Stimulated activated naive CD8-positive, alpha-beta T cell treated with anti-CD3 and anti-CD28 coated beads, Interleukin-15, amount 100 ng/mL, for 72 hours (primary cell): ENCODE results near the gene ZNF365.
"Not testable (repeated sequence)": the region's sequence is repeated elsewhere in the genome, so short reads cannot be mapped to it uniquely, and the experiment has no call there.

Experiments
- ATAC-seq: fragments of 150-1000 bp; cut with Tn5 transposase; 2 replicates; pipeline ENCODE4 v1.10.0; 2021; ENCODE audit warnings: mild to moderate bottlenecking, moderate library complexity
- DNase-seq, 2 donors: peaks; one replicate each; pipeline ENCODE4 v3.0.0; 2021 to 2022
- H3K27ac Mint-ChIP-seq, 2 donors: one replicate each; pipeline ENCODE4 v1.8.0; 2022; ENCODE audit warnings: mild to moderate bottlenecking in 2 of 2, mixed read lengths in 2 of 2, moderate library complexity in 2 of 2
- H3K27me3 Mint-ChIP-seq: one replicate; pipeline ENCODE4 v1.8.0; 2022; ENCODE audit warnings: mixed read lengths
- H3K4me1 Mint-ChIP-seq: one replicate; pipeline ENCODE4 v1.8.0; 2022; ENCODE audit warnings: mild to moderate bottlenecking, mixed read lengths
- H3K4me3 Mint-ChIP-seq, 2 donors: one replicate each; pipeline ENCODE4 v1.8.0; 2022; ENCODE audit warnings: mild to moderate bottlenecking in 2 of 2, mixed read lengths in 2 of 2, moderate library complexity in 1 of 2
- H3K9me3 Mint-ChIP-seq, 2 donors: one replicate each; pipeline ENCODE4 v1.8.0; 2022; ENCODE audit warnings: mixed read lengths in 2 of 2

Gene ZNF365

DNA sequence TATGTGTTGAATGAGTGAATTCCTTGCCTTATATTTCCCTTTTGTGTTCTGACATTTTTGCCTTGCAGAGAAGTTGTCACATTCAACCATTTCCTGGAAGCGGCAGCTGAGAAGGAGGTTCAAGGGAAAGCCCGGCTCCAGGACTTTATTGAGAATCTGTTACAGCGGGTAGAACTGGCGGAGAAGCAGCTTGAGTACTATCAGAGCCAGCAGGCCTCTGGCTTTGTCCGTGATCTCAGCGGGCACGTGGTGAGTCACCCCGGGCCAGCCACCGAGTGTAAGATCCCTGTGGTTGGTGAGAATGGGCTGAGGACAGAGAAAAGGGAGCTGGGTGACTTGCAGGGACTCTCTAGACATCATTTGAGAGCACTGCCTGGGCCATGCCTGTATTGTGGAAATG is 14.2 kb downstream of the ZNF365 start:
- Mint-ChIP-seq H3K4me1 (no peaks in the 10 kb centered on the region), H3K27ac (no peak overlapping the region), H3K9me3 (no peaks in the 10 kb centered on the region), H3K4me3 (no peak overlapping the region), H3K27me3 (peaks cover 10% of the 10 kb centered on the region)
- ATAC-seq, result no peak
- no peak for DNase-seq

DNA sequence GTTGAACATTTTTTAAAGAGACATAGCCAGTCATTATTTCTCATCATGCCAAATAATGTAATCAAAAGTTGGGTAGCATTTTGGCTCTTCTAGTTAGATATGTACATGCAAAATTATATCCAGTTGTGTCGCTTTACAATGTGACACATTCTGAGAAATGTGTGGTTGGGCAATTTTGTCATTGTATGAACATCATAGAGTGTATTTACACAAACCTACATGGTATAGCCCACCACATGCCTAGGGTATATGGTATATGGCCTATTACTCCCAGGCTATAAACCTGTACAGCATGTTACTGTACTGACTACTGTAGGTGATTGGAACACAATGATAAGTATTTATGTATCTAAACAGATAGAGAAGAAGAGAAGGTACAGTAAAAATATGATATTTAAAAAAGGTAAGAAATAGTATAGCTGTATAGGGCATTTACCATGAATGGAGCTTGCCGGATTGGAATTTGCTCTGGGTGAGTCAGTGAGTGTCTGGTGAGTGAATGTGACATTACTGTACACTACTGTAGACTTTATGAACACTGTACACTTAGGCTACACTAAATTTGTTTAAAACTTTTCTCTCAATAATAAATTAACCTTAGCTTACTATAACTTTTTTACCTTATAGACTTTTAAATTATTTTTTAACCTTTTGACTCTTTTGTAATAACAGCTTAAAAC is 16.5 kb downstream of the ZNF365 start:
- ATAC-seq, result no peak
- Mint-ChIP-seq H3K27me3 (peaks cover 10% of the 10 kb centered on the region), H3K4me1 (no peaks in the 10 kb centered on the region), H3K9me3 (no peaks in the 10 kb centered on the region), H3K4me3 (no peak overlapping the region), H3K27ac (no peak overlapping the region)
- no peak for DNase-seq

DNA sequence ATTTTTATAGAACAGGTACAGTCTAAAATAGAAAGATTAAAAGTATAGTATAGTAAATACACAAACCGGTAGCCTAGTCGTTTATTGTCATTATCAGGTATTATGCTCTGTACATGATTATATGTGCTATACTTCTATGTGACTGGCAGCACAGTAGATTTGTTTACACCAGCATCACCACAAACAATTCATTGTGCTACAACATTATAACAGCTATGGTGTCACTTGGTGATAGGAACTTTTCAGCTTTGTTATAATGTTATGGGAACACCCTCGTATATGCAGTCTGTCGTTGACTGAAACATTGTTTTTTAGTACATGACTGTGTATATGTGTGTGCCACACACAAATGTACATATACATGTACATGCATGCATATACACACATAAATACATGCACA is 19.1 kb downstream of the ZNF365 start:
- no peak for DNase-seq
- H3K27me3 Mint-ChIP-seq, result peaks cover 10% of the 10 kb centered on the region
- no peak overlapping the region for H3K27ac Mint-ChIP-seq
- no peak overlapping the region for H3K4me3 Mint-ChIP-seq
- H3K4me1 Mint-ChIP-seq, result no peaks in the 10 kb centered on the region
- H3K9me3 Mint-ChIP-seq, result no peaks in the 10 kb centered on the region
- no peak for ATAC-seq

DNA sequence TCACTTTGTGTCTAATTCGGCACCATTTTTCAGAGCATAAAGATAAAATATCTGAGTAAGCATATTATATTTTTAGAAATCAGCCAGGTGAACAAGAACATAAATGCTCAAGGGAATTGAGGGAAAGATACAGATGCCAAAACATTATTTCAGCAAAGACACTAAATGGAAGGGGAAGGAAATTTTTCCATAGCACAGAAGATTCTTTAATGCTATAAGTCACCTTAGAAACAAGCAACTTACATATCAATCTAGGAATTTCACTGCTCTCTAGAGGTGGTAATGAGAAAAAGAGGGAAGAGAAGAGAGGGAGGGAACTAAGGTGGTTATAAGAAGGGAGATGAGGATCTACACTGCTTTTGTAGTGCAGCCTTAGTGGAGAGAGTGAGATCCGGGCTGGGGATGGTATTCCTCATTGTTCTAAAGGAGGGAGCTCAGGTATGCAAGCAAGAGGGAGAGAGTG is 20.4 kb downstream of the ZNF365 start:
- Mint-ChIP-seq H3K4me3 (no peak overlapping the region), H3K9me3 (no peaks in the 10 kb centered on the region), H3K4me1 (no peaks in the 10 kb centered on the region), H3K27ac (no peak overlapping the region), H3K27me3 (peaks cover 10% of the 10 kb centered on the region)
- no peak for DNase-seq
- no peak for ATAC-seq

DNA sequence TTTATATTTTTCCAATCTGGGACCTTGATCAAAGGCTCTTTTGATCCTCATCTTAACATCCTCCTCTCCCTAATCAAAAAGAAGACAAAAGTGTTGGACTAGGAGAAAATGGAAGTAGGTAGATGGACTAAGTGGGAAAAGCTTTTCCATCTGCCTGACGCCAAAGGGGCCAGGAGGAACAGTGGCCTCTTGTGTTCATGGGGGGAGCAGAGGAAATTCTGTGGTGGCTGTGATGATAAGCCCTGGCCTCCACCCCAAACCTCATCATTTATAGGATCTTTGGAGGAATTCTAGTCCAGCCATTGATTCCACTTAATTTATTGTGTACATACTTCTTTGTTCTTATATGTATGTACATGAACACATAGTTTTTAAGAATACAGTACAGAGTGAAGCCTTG is 21.7 kb downstream of the ZNF365 start:
- ATAC-seq, result no peak
- Mint-ChIP-seq H3K27ac (no peak overlapping the region), H3K27me3 (peaks cover 10% of the 10 kb centered on the region), H3K4me3 (no peak overlapping the region), H3K9me3 (no peaks in the 10 kb centered on the region), H3K4me1 (no peaks in the 10 kb centered on the region)
- no peak for DNase-seq

DNA sequence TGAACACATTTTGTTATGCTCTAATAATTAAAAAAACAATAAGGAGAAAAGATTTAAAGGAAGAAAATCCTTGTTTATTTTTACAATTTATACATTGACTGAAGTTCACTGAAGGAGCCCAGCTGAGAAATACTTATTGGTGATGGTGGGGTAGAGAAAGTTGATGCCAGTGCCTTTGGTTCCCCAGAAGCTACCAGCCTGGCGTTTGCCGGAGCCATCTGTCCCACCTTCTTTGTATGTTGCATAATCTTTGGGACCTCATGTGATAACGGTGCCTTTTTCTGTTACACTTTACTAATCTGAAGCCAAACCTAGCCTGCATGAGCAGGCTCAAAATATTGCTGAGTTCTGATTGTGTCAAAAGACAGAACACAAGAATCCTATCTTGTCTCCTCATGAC is 22.7 kb downstream of the ZNF365 start:
- no peaks in the 10 kb centered on the region for H3K9me3 Mint-ChIP-seq
- DNase-seq, result no peak
- no peak overlapping the region for H3K27ac Mint-ChIP-seq
- no peak for ATAC-seq
- no peak overlapping the region for H3K4me3 Mint-ChIP-seq
- H3K4me1 Mint-ChIP-seq, result no peaks in the 10 kb centered on the region
- peaks cover 8% of the 10 kb centered on the region for H3K27me3 Mint-ChIP-seq

DNA sequence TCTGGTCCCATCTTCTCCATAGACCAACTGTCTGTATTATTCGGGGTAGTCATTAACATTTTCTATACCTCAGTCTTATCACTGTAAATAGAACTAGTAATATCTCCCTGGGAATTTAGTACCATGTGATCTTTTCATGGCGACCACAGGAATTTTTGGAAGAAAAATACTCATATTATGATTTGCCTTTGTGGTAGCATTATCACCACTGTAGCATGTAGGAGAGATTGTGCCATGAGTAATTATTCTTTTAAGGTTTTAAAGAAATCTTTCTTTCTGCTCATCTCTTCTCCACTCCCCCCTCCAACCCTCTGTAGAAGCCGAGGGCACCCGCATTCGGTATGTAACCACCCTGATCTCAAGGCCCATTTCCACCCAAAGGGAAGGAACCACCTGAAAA is 25.0 kb downstream of the ZNF365 start:
- H3K4me3 Mint-ChIP-seq, result no peak overlapping the region
- H3K4me1 Mint-ChIP-seq, result no peaks in the 10 kb centered on the region
- no peak for DNase-seq
- H3K27ac Mint-ChIP-seq, result no peak overlapping the region
- peaks cover 15% of the 10 kb centered on the region for H3K27me3 Mint-ChIP-seq
- no peaks in the 10 kb centered on the region for H3K9me3 Mint-ChIP-seq
- ATAC-seq, result no peak

DNA sequence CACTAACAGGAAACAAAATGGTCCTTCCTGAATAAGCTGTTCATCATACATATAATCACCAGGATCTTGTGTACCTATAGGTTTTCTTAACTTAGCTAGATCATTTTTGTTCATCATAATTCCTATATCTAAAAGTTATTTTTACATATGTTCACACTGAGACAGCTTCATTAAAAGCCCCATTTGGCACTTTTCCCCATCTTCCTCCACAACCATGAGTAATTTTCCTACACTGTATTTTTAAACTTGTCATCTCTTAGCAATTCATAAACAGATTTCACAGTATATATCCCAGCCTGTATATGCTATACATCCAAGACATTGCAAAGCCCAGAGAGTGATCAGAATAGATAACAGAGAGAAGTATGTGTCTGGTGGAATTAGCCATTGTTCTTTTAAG is 28.3 kb downstream of the ZNF365 start:
- peaks cover 3 to 5% of the 10 kb centered on the region in 2 donors for H3K9me3 Mint-ChIP-seq
- peaks cover 28% of the 10 kb centered on the region for H3K27me3 Mint-ChIP-seq
- ATAC-seq (no peak), DNase-seq (no peak)
- no peak overlapping the region for H3K4me3 Mint-ChIP-seq
- no peaks in the 10 kb centered on the region for H3K4me1 Mint-ChIP-seq
- H3K27ac Mint-ChIP-seq, result no peak overlapping the region

DNA sequence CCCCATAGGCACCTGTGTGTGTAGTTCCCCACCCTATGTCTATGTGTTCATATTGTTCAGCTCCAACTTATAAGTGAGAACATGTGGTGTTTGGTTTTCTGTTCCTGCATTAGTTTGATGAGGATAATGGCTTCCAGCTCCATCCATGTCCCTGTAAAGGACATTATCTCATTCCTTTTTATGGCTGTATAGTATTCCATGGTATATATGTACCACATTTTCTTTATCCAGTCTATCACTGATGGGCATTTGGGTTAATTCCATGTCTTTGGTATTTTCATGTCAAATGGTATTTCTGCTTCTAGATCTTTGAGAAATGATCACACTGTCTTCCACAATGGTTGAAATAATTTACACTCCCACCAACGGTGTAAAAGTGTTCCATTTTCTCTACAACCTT is 36.4 kb downstream of the ZNF365 start:
- not testable (repeated sequence) for H3K27ac Mint-ChIP-seq, H3K4me1 Mint-ChIP-seq, H3K4me3 Mint-ChIP-seq, ATAC-seq, DNase-seq
- Mint-ChIP-seq H3K9me3 (peaks cover 30 to 33% of the 10 kb centered on the region in 2 donors), H3K27me3 (peaks cover 60% of the 10 kb centered on the region)

DNA sequence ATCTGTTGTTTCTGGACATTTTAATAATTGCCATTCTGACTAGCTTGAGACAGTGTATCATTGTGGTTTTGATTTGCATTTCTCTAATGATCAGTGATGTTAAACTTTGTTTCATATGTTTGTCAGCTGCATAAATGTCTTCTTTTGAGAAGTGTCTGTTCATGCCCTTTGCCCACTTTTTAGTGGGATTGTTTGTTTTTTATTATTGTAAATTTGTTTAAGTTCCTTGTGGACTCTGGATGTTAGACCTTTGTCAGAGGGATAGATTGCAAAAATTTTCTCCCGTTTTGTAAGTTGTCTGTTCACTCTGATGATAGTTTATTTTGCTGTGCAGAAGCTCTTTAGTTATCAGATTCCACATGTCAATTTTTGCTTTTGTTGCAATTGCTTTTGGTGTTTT is 36.8 kb downstream of the ZNF365 start:
- DNase-seq, H3K4me1 Mint-ChIP-seq, H3K4me3 Mint-ChIP-seq, H3K27ac Mint-ChIP-seq, ATAC-seq: not testable (repeated sequence)
- Mint-ChIP-seq H3K27me3 (peaks cover 64% of the 10 kb centered on the region), H3K9me3 (peaks cover 30 to 33% of the 10 kb centered on the region in 2 donors)

DNA sequence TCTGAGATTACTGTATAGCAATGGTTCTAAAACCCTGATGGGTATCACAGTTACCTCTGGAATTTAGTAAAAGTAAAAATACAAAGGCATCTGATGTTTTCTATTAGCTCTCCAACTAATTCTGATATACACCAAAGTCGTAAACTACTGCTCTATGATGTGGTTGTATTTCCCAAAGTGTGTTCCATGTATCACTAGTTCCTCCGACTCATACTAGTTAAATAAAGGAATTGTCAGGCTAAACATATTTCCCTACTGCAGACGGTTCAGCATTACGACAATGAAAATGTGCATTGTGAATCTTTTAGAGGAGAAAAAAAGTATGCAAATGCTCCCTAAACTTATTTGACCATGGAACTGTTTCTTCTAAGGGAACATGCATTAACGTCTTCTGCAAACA is 38.9 kb downstream of the ZNF365 start:
- Mint-ChIP-seq H3K27me3 (peaks cover 61% of the 10 kb centered on the region), H3K4me1 (no peaks in the 10 kb centered on the region), H3K4me3 (no peak overlapping the region), H3K27ac (no peak overlapping the region), H3K9me3 (peaks cover 21 to 26% of the 10 kb centered on the region in 2 donors)
- no peak for ATAC-seq
- no peak for DNase-seq

DNA sequence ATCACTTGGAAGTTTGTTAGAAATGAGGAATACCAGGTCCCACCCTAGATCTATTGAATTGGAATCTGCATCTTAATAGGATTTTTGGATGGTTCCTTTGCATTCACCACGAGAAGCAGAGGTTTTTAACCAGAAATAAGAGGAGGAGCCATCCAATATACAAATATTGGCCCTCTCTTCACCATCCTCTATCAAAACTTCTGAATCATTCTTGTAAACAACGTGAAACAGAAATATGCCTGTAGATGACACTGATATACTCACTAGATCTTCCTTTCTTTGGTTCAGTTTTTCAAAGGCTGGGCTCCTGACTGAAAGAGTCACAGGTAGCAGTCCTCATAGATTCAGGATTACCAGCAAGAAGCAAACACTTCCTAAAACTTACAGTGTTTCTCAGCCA is 39.5 kb downstream of the ZNF365 start:
- Mint-ChIP-seq H3K27me3 (peaks cover 60% of the 10 kb centered on the region), H3K27ac (no peak overlapping the region)

DNA sequence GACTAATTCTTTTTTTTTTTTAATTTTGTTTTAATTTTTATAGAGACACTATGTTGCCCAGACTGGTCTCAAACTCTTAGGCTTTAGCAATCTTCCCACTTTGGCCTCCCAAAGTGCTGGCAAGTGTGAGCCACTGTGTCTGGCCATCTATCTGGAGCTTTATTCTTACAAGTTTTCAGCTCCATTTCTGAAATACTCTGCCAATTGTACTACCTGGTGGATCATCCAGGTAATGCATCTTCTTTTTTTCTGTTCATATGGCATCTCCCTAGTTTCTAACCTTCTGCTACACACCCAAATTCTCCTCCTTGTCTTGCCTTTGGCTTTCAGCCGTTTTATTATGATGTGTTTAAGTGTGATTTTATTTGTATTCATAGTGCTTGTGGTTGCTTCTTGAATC is 40.2 kb downstream of the ZNF365 start:
- ATAC-seq, result no peak
- no peak for DNase-seq
- H3K4me1 Mint-ChIP-seq, result no peaks in the 10 kb centered on the region
- peaks cover 67% of the 10 kb centered on the region for H3K27me3 Mint-ChIP-seq
- H3K27ac Mint-ChIP-seq, result no peak overlapping the region
- H3K9me3 Mint-ChIP-seq, result peaks cover 16 to 17% of the 10 kb centered on the region in 2 donors
- H3K4me3 Mint-ChIP-seq, result no peak overlapping the region

More for the DNA sequence above, 39.5 kb downstream of the ZNF365 start:
- no peak for DNase-seq
- Mint-ChIP-seq H3K9me3 (peaks cover 17 to 20% of the 10 kb centered on the region in 2 donors), H3K4me3 (no peak overlapping the region), H3K4me1 (no peaks in the 10 kb centered on the region)
- no peak for ATAC-seq

DNA sequence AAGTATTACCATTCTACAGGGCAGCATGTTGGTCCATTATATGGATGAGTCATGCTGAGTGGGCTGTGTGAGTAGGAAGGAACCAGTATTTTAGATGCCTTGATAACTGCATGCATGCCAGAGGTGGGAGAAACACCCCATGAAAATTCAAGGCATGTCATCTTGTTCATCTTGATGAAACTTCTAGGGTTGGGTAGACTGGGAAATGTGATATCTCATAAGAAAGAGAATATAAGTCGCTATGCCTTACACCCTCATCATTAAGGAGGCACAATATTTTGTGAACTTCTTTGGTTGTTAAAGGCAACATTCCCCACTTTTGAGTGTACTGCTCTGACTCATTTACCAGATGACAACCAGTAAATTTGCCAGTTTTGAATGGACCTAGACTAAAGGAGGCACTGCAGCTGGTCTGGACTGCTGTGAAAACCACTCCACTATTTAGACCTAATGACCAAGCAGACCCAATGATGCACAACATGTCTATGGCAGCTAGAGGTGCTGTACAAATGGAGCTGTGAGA is 48.0 kb downstream of the ZNF365 start:
- Mint-ChIP-seq H3K27me3 (peaks cover 11% of the 10 kb centered on the region), H3K27ac (no peak overlapping the region)
- no peak for DNase-seq

DNA sequence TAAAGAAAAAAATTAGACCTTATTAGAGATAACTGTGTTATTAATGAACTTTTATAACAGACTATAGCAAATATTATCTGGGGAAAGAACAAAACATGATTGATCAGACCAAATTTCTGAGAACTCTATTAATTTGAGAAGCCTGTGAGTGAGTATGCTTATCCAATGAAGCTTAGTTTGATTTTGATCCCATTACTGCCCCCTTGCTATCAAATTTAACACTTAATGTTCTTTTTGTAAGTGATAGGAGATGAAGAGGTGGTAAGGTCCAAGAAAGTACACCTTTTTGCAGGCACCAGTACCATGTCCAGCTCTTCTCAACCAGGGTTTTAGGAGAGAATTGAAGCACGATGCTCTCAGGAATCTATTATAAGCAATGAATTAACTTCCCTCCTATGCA is 49.9 kb downstream of the ZNF365 start:
- Mint-ChIP-seq H3K4me1 (peaks cover 14% of the 10 kb centered on the region), H3K4me3 (no peak overlapping the region), H3K27me3 (peaks cover 5% of the 10 kb centered on the region), H3K27ac (no peak overlapping the region), H3K9me3 (peaks cover 5 to 8% of the 10 kb centered on the region in 2 donors)
- no peak for DNase-seq
- no peak for ATAC-seq

More for the DNA sequence above, 48.0 kb downstream of the ZNF365 start:
- no peaks in the 10 kb centered on the region for H3K9me3 Mint-ChIP-seq
- H3K4me1 Mint-ChIP-seq, result peaks cover 14% of the 10 kb centered on the region
- H3K4me3 Mint-ChIP-seq, result no peak overlapping the region
- no peak for ATAC-seq

DNA sequence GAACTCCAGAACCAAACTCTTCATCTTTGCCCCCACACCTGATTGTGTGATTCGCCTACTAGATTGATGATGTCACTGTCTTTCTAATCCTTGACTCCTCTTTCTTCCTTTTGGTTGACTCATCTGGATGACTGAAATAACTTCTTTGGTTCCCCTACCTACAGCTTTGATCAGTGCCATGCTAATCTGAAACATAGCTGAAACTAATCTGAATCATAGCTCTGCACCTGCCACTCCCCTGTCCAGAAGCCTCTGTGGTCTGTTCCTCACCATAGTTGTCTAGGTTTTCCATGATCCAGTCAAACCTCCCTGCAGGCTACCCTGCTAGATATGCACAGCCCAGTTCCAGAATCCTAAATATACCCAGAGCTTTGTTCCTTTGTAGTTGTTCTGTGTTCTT is 51.9 kb downstream of the ZNF365 start:
- Mint-ChIP-seq H3K4me3 (no peak overlapping the region), H3K27ac (peak overlapping the region in 1 of 2 donors; percentile 71), H3K9me3 (peaks cover 5 to 12% of the 10 kb centered on the region in 2 donors), H3K4me1 (peaks cover 14% of the 10 kb centered on the region), H3K27me3 (no peaks in the 10 kb centered on the region)
- DNase-seq (peak in 1 of 2 donors; percentile 25), ATAC-seq (peak; percentile 97)

DNA sequence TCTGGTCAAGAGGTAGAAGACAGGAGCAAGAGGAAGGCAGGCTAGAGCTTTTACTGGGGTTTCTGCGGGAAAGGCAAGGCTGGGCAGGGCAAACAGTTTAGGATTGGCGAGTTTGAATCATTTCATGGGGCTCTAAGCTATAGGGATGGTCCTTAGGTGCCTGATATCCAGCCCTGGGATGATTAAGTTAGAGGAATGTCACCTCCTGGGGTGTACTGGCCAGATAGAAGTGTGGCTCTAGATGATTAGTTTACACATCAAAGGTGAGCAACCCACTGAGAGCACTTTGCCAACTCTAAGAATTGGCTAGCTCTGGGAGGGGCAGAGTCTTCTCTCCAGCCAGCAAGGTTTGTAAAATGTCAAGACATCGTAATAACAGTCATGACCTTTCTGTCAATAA is 52.4 kb downstream of the ZNF365 start:
- no peak for ATAC-seq
- Mint-ChIP-seq H3K4me3 (no peak overlapping the region), H3K27me3 (no peaks in the 10 kb centered on the region), H3K9me3 (peaks cover 5 to 12% of the 10 kb centered on the region in 2 donors), H3K4me1 (peaks cover 14% of the 10 kb centered on the region), H3K27ac (no peak overlapping the region)
- DNase-seq, result no peak
